ENCODE measurements around the gene GALNT3.

Gene GALNT3

DNA sequence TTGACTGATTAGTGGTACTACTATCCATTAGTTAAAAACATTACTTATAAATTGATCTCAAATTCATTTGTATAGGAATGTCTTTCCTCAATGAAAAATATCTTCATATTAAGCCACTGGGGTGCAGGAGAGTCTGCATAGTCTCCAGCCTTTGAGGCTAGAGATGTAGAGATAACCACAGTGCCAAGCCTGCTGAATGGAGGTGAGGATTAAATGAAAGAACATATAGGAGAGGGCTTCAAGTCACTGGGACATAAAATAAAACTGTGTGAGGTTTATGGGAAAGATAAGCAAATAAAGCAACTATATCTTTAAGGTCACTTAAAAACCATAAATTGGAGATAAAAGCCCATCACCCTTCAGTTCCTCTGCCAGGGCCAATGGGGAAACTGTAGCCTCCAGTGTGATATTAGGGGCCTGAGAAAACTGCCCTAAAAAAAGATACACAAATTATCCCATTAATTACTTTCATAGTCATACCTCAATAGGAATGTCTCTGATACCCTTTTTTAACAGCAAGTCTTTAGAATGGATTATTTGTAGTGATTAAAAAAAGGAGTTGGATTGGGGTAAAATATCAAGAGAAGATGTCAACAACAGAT lies 27.6 kb downstream of the GALNT3 start:
- DNase-seq (ENCODE audit: low spot score), result no peak
- POLR2A ChIA-PET (ENCODE audit: low non-redundant PET), result no interaction called here
- TF ChIP-seq, protein P1, sequence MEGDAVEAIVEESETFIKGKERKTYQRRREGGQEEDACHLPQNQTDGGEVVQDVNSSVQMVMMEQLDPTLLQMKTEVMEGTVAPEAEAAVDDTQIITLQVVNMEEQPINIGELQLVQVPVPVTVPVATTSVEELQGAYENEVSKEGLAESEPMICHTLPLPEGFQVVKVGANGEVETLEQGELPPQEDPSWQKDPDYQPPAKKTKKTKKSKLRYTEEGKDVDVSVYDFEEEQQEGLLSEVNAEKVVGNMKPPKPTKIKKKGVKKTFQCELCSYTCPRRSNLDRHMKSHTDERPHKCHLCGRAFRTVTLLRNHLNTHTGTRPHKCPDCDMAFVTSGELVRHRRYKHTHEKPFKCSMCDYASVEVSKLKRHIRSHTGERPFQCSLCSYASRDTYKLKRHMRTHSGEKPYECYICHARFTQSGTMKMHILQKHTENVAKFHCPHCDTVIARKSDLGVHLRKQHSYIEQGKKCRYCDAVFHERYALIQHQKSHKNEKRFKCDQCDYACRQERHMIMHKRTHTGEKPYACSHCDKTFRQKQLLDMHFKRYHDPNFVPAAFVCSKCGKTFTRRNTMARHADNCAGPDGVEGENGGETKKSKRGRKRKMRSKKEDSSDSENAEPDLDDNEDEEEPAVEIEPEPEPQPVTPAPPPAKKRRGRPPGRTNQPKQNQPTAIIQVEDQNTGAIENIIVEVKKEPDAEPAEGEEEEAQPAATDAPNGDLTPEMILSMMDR (conservative IDR thresholded peaks at IDR 0.05; ENCODE audit: low read depth), result no peak
- H3K27ac ChIP-seq, result no peak overlapping the region
- CTCF ChIA-PET, result interaction anchor here (0.6 kb wide), 1 partner anchor 544 kb away, joined by 5 read pairs; no protein-coding TSS in a partner anchor

DNA sequence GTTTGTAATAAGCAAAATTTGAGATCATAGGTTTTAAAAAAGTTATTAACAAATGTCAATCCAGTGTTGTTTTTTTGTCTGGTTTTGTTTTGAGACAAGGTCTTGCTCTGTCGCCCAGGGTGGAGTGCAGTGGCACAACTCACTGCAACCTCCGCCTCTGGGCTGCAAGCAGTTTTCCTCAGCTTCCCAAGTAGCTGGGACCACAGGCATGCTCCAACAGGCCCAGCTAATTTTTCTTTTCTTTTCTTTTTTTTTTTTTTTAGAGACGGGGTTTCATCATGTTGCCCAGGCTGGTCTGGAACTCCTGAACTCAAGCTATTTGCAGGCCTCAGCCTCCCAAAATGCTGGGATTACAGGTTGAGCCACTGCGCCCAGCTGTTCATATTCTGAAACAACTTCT lies 31.3 kb downstream of the GALNT3 start:
- no peak for DNase-seq (ENCODE audit: low spot score)
- ChIA-PET CTCF (interaction anchor here (0.6 to 0.7 kb wide), 2 partner anchors 111 to 202 kb away, joined by 3 to 4 read pairs; no protein-coding TSS in a partner anchor), POLR2A (ENCODE audit: low non-redundant PET) (no interaction called here)
- TF ChIP-seq, protein P1 (conservative IDR thresholded peaks at IDR 0.05; ENCODE audit: low read depth), result no peak
- H3K27ac ChIP-seq, result no peak overlapping the region

DNA sequence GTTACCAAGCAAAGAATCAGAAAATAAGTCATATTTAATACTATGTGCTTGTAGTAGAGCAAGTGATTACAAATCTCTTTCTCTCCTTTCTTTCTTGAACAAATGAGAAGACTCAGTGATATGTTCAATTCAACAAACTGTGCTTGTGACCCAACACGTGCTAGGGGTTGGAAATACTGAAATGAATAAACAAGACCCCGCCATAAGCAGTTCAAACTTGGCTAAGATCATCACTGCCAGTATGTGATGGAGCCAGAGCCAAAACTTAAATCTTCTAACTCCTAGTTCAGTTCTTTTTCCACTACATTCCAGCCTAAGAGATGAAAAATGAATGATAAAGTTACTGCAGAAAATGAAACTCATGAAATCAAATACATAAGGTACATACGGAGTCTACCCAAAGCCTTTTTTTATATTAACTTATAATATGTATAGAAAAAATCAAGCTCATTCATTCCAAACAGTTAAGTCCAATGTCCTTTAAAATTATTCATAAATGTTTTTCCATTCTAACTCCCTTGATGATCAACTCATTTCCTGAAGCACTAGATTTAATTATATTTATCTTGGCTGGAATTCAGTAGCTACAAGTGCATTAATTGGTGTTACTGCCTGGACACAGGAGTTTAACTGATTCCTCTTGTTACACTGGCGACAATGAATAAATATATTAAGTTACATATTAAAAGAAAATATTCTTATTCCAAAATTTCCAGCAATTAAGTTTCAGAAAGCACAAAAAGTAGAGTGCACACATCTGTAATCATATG lies 36.0 kb downstream of the GALNT3 start:
- DNase-seq (ENCODE audit: low spot score), result no peak
- ChIA-PET CTCF (interaction anchor here (0.7 kb wide), 1 partner anchor 30 kb away, joined by 3 read pairs; no protein-coding TSS in a partner anchor), POLR2A (ENCODE audit: low non-redundant PET) (no interaction called here)
- TF ChIP-seq, protein P1 (conservative IDR thresholded peaks at IDR 0.05; ENCODE audit: low read depth), result no peak
- no peak overlapping the region for H3K27ac ChIP-seq

DNA sequence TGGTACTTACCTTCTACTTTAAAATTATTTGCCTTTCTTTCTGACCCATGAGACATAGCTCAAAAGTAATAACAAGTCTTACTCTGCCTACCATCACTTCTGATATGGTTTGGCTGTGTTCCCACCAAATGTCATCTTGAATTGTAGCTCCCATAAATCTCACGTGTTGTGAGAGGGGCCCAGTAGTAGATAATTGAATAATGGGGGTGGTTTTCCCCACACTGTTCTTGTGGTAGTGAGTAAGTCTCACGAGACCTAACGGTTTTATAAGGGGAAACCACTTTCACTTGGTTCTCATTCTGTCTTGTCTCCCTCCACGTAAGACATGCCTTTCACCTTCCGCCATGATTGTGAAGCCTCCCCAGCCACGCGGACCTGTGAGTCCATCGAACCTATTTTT lies 47.5 kb downstream of the GALNT3 start:
- TF ChIP-seq, protein P1 (conservative IDR thresholded peaks at IDR 0.05; ENCODE audit: low read depth), result no peak
- DNase-seq (ENCODE audit: low spot score), result no peak
- CTCF ChIA-PET, result interaction anchor here (0.6 kb wide), 1 partner anchor 327 kb away, joined by 5 read pairs; no protein-coding TSS in a partner anchor
- no peak overlapping the region for H3K27ac ChIP-seq
- POLR2A ChIA-PET (ENCODE audit: low non-redundant PET), result no interaction called here

DNA sequence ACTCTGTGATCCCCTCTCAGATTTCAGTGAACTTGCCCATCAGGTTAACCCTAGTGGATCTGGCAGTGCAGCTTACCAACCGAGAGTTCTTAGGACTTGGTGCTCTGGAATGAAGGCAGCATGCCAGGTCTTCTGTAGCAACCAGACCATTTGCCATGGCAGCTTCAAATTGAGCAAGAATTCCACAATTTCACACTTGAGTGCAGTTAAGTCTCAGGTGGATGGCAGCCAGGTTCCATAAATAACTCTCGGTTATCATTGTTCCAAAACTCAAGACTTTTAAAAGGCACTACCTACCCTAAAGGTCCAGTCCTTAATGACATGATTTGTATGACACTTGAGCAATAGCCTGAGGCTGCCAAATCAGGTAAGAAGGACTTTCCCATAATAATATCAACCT lies 48.1 kb downstream of the GALNT3 start:
- TF ChIP-seq, protein P1 (conservative IDR thresholded peaks at IDR 0.05; ENCODE audit: low read depth), result no peak
- CTCF ChIA-PET, result interaction anchor here (0.6 kb wide), 1 partner anchor 327 kb away, joined by 5 read pairs; no protein-coding TSS in a partner anchor
- no peak overlapping the region for H3K27ac ChIP-seq
- POLR2A ChIA-PET (ENCODE audit: low non-redundant PET), result no interaction called here
- peak; percentile 11 for DNase-seq (ENCODE audit: low spot score)

DNA sequence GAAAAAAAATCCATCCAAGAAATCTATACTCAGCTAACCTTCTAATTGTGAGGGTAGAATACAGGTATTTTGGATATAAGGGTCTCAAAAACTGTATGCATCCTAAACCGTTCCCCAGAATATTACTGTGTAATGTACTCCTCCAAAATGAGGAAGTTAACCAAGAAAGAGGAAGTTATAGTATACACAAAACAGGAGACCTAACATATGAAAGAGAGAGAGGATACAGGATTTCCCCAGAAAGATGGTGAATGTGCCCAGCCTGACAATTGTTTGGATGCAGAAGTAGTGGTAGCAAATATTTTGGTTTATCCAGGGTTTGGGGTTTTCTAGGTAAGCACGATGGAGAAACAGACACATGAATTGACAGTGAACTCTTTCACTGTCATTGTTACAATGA lies 50.6 kb downstream of the GALNT3 start:
- DNase-seq (ENCODE audit: low spot score), result no peak
- H3K27ac ChIP-seq, result no peak overlapping the region
- POLR2A ChIA-PET (ENCODE audit: low non-redundant PET), result no interaction called here
- CTCF ChIA-PET, result interaction anchor here (0.7 kb wide), 1 partner anchor 317 kb away, joined by 4 read pairs; no protein-coding TSS in a partner anchor
- TF ChIP-seq, protein P1 (conservative IDR thresholded peaks at IDR 0.05; ENCODE audit: low read depth), result no peak

Measured in RWPE1 (cell line).